Sigmoid colon (tissue), 7 donors: ENCODE data around the gene LPIN1. TPM values are rescaled to one million over a fixed set of nuclear protein-coding genes. Genes with fewer than 3 reads are reported as not detected.
"Not testable (repeated sequence)": the region's sequence is repeated elsewhere in the genome, so short reads cannot be mapped to it uniquely, and the experiment has no call there.

ENCODE experiments used
- DNase-seq: peaks from one replicate; pipeline ENCODE4 v3.0.0-alpha.2; 2019
- H3K27ac ChIP-seq, 4 donors: fragments of 200-600 bp; sonication (generic); one replicate each; pipeline ENCODE4 v1.5.1; 2016 to 2019; ENCODE audit warnings: mild to moderate bottlenecking in 1 of 4
- H3K27me3 ChIP-seq, 3 donors: fragments of 200-600 bp; sonication (generic); one replicate each; pipeline ENCODE4 v1.5.1; 2019; ENCODE audit warnings: mild to moderate bottlenecking in 1 of 3
- H3K36me3 ChIP-seq, 4 donors: fragments of 200-600 bp; sonication (generic); one replicate each; pipeline ENCODE4 v1.5.1; 2016 to 2019
- H3K4me1 ChIP-seq, 4 donors: fragments of 200-600 bp; sonication (generic); one replicate each; pipeline ENCODE4 v1.5.1; 2017 to 2019
- H3K4me3 ChIP-seq, 4 donors: fragments of 200-600 bp; sonication (generic); one replicate each; pipeline ENCODE4 v1.5.1; 2017 to 2019; ENCODE audit warnings: mild to moderate bottlenecking in 2 of 4, moderate library complexity in 1 of 4
- H3K9me3 ChIP-seq, 4 donors: fragments of 200-600 bp in 3 of 4; sonication (generic) in 3 of 4; one replicate each; pipeline versions ENCODE4 v1.5.1 to v1.6.1; 2013 to 2019
- EP300 ChIP-seq, 4 donors: sonication (generic); formaldehyde crosslinking; IDR thresholded peaks; one replicate each; pipeline ENCODE4 v1.6.1; 2017; ENCODE audit warnings: antibody characterized with exemption in 4 of 4
- POLR2A ChIP-seq, 2 donors: fragments of 450-650 bp; IDR thresholded peaks; one replicate each; pipeline ENCODE4 v1.6.1; 2016; ENCODE audit warnings: antibody characterized with exemption in 2 of 2, mild to moderate bottlenecking in 2 of 2, moderate library complexity in 2 of 2
- POLR2AphosphoS5 ChIP-seq, 4 donors: sonication (generic); formaldehyde crosslinking; IDR thresholded peaks; one replicate each; pipeline ENCODE4 v1.6.1; 2017; ENCODE audit warnings: antibody characterized with exemption in 4 of 4
- WGBS, 2 donors: extraction: QIAGEN DNeasy Blood & Tissue Kit; methylation state at CpG; one replicate each; pipeline ENCODE4 v1.1.7; 2013; 5-methylcytosine and 5-hydroxymethylcytosine counted together
- intact Hi-C: fragments of 100-400 bp; cut with DNase I; formaldehyde crosslinking; loops from one replicate; pipeline ENCODE4 v1.15.1; 2023
- polyA plus RNA-seq, 3 donors: library from polyadenylated mRNA; stranded (reverse); fragments of 200-250 nt; gene quantifications; one replicate each; pipeline ENCODE4 v1.2.3, GENCODE V29; 2013
- total RNA-seq, 4 donors: library from RNA; depleted of rRNA; stranded (reverse); fragments of >200 nt; gene quantifications; one replicate each; pipeline ENCODE4 v1.1.0, GENCODE V29; 2016
- TF ChIP-seq, protein P1 (sequence below), 4 experiments: fragments of 450-650 bp in 3 of 4; fragments of 200-600 bp in 1 of 4; IDR thresholded peaks; one replicate each; pipeline ENCODE4 v1.5.1; 2016 to 2019; ENCODE audit warnings: antibody characterized with exemption in 4 of 4, mild to moderate bottlenecking in 3 of 4, moderate library complexity in 2 of 4
- donor health status: healthy with polysubstance abuse.
- donor health status: Bipolar disorder and iron deficiency.
- donor health status: healthy.

LPIN1 gene
- total and polyA plus RNA-seq, 7 donors = 4.2 to 37.4 (median 28.2) TPM

DNA sequence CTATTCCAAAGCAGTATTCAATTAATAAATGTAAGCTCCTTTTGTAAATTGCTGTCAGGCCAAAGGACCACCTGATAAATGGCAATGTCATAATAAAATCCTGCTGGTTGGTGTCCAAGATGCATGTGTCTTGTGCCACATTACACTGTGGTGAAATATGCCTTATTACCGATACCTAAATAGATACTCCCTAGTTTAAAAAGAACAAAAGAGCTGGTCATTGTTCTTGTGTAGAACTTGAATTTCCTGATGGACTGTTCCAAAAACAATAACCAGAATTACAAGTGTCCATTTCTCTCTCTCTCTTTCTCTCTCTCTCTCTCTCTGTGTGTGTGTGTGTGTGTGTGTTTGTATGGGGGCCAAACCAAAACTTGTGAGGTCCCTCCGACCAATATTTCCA, 13.8 kb upstream of the LPIN1 start:
- Histone ChIP-seq H3K27me3 (peaks cover 0 to 2% (median 0%) of the 10 kb centered on the region in 3 donors), H3K9me3 (no peaks in the 10 kb centered on the region), H3K4me1 (no peaks in the 10 kb centered on the region), H3K4me3 (no peak overlapping the region), H3K27ac (no peak overlapping the region), H3K36me3 (no peaks in the 10 kb centered on the region)
- DNase-seq = no peak
- intact Hi-C loops = no loop called here
- TF ChIP-seq, protein P1, sequence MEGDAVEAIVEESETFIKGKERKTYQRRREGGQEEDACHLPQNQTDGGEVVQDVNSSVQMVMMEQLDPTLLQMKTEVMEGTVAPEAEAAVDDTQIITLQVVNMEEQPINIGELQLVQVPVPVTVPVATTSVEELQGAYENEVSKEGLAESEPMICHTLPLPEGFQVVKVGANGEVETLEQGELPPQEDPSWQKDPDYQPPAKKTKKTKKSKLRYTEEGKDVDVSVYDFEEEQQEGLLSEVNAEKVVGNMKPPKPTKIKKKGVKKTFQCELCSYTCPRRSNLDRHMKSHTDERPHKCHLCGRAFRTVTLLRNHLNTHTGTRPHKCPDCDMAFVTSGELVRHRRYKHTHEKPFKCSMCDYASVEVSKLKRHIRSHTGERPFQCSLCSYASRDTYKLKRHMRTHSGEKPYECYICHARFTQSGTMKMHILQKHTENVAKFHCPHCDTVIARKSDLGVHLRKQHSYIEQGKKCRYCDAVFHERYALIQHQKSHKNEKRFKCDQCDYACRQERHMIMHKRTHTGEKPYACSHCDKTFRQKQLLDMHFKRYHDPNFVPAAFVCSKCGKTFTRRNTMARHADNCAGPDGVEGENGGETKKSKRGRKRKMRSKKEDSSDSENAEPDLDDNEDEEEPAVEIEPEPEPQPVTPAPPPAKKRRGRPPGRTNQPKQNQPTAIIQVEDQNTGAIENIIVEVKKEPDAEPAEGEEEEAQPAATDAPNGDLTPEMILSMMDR (IDR thresholded peaks at IDR 0.05) = no peak
- TF ChIP-seq POLR2A (IDR thresholded peaks at IDR 0.05) (no peak), EP300 (IDR thresholded peaks at IDR 0.05) (no peak), POLR2AphosphoS5 (IDR thresholded peaks at IDR 0.05) (no peak)
- 90 to 95% methylated on average over 2 of the region's 2 CpGs for WGBS, 2 donors

DNA sequence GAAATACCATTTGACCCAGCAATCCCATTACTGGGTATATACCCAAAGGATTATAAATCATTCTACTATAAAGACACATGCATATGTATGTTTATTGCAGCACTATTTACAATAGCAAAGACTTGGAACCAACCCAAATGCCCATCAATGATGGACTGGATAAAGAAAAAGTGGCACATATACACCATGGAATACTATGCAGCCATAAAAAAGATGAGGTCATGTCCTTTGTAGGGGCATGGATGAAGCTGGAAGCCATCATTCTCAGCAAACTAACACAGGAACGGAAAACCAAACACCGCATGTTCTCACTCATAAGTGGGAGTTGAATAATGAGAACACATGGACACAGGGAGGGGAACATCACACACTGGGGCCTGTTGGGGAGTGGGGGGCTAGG, 8.6 kb upstream of the LPIN1 start:
- H3K4me1 ChIP-seq, H3K27ac ChIP-seq, H3K27me3 ChIP-seq, H3K36me3 ChIP-seq, H3K4me3 ChIP-seq, intact Hi-C loops, DNase-seq, H3K9me3 ChIP-seq: not testable (repeated sequence)
- WGBS, 2 donors = 92 to 93% methylated on average over 2 of the region's 2 CpGs

DNA sequence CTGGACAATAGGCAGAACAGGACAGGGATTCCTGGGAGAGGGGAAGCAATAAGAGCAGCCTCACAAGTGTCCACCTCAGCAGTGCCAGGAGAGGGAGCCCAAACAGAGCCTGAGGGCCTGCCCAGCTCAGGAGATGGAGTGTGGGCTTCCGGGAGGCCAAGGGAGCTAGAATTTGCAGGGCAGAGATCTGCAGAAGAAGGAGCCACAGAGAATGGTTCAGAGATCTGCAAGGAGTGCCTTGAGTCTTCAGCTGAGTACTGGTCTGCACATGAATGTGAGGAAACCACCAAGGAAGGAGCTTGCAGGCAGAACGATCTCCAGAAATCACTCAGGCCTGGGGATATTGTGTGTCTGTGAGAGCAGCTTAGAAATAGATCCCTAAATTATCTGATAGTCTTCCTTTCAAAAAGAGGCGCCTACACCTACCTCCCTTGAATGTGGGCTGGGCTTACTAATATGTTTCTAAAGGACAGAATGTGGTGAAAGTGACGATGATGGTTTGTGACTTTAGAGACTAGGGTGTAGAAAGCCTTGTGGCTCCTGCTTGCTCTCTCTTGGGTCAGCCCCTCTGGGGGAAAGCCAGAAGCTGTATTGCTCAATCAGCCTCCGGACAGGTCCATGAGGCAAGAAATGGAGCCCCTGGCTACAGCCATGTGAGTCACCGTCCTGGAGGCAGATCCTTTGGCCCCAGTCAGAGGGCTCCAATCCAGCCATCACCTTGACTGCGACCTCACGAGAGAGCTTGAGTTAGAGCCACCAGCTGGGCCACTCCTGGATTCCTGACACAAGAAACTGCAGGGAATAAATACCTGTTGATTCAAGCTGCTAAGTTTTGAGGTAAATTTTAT, 7.6 kb upstream of the LPIN1 start:
- H3K4me3 ChIP-seq = no peak overlapping the region
- peaks cover 0 to 10% (median 6%) of the 10 kb centered on the region in 4 donors for H3K4me1 ChIP-seq
- DNase-seq = peak; percentile 96
- 61 to 71% methylated on average over 8 of the region's 8 CpGs for WGBS, 2 donors
- intact Hi-C loops = no loop called here
- TF ChIP-seq EP300 (IDR thresholded peaks at IDR 0.05) (no peak), POLR2A (IDR thresholded peaks at IDR 0.05) (no peak), POLR2AphosphoS5 (IDR thresholded peaks at IDR 0.05) (peak in 1 of 4 donors; percentile 56)
- TF ChIP-seq, protein P1 (IDR thresholded peaks at IDR 0.05) = peak in 3 of 4 experiments; percentile 22 to 32 (median 26)
- H3K27me3 ChIP-seq = no peaks in the 10 kb centered on the region
- peak overlapping the region; percentile 24 to 65 (median 34) for H3K27ac ChIP-seq
- H3K9me3 ChIP-seq = no peaks in the 10 kb centered on the region
- H3K36me3 ChIP-seq = no peaks in the 10 kb centered on the region

DNA sequence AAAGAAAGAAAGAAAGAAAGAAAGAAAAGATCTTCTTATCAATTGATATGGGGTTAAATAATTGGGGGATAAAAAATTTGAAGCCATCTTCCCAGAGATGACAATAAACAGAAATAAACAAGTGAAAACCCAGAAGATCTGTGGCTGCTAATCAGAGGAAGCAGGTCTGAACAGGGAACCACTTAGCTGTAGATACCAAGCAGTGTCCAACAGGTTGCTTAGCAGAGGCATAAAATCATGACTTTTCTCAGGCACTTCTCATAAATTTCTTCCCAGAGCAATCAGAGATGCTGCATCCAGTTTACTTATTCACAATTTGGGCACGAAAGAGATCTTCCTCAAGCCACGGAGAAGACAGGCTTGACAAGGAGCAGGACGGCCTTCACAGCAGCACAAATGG, 5.7 kb upstream of the LPIN1 start:
- Histone ChIP-seq H3K4me3 (no peak overlapping the region), H3K4me1 (peaks cover 0 to 24% (median 18%) of the 10 kb centered on the region in 4 donors), H3K27me3 (no peaks in the 10 kb centered on the region), H3K9me3 (no peaks in the 10 kb centered on the region), H3K36me3 (no peaks in the 10 kb centered on the region), H3K27ac (no peak overlapping the region)
- intact Hi-C loops = loop anchor here (10.0 kb wide), 1 partner anchor 974 kb away; the partner anchor contains the start of gene TRIB2
- TF ChIP-seq, protein P1 (IDR thresholded peaks at IDR 0.05) = no peak
- TF ChIP-seq POLR2A (IDR thresholded peaks at IDR 0.05) = no peak
- TF ChIP-seq EP300 (IDR thresholded peaks at IDR 0.05) = no peak
- TF ChIP-seq POLR2AphosphoS5 (IDR thresholded peaks at IDR 0.05) = no peak
- DNase-seq = no peak
- WGBS, 2 donors = 91 to 92% methylated on average over 3 of the region's 3 CpGs

DNA sequence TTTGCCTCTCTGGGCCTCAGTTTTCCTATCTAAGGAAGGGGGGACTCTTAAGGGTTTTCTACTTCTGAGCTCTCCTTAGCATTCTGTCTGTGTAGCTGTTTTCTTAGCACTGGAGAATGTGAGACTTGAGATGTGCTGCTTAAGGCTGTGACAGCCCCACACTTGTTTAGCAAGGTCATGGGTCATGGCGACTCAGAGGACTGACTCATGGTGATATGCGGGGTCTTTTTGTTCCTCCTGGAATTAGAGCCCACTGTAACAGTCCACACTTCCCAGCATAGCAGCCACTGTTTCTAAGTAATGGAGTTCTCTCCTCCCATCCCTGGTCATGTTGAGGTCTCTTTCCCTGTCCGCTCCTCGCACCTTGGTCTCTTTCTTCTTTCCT, 4.1 kb upstream of the LPIN1 start:
- H3K27me3 ChIP-seq = no peaks in the 10 kb centered on the region
- no peaks in the 10 kb centered on the region for H3K9me3 ChIP-seq
- TF ChIP-seq, protein P1 (IDR thresholded peaks at IDR 0.05) = no peak
- H3K4me1 ChIP-seq = peaks cover 0 to 32% (median 28%) of the 10 kb centered on the region in 4 donors
- H3K27ac ChIP-seq = no peak overlapping the region
- no peak overlapping the region for H3K4me3 ChIP-seq
- no peaks in the 10 kb centered on the region for H3K36me3 ChIP-seq
- WGBS, 2 donors = 92 to 95% methylated on average over 4 of the region's 4 CpGs
- intact Hi-C loops = loop anchor here (10.0 kb wide), 1 partner anchor 972 kb away; the partner anchor contains the start of gene TRIB2
- no peak for DNase-seq
